IMR-90 (cell line): ENCODE measurements around the gene LDAH. TPM values are rescaled to one million over a fixed set of nuclear protein-coding genes. Genes with fewer than 3 reads are reported as not detected.

Experiments
- ATAC-seq: fragments of 200-7000 bp; cut with Tn5 transposase; 2 replicates; pipeline ENCODE4 v1.9.1; 2020; ENCODE audit warnings: low read depth, mild to moderate bottlenecking, moderate library complexity
- BruUV-seq: library from RNA; stranded (reverse); fragments of 400-500 nt; replicated peaks from 2 replicates; lab custom pipeline; 2021; lab: Mats Ljungman, UMichigan
- CTCF ChIA-PET: fragments of 300-600 bp; formaldehyde crosslinking; extraction: SDS; loops from one replicate; lab custom pipeline; 2021; ENCODE audit warnings: antibody characterized with exemption; lab: Yijun Ruan, JAX
- POLR2A ChIA-PET: fragments of 300-600 bp; sonication (Branson Sonifier 250); formaldehyde crosslinking; loops from one replicate; lab custom pipeline; 2022; ENCODE audit warnings: antibody characterized with exemption; ENCODE audit not compliant: unreplicated experiment; lab: Charles Lee
- DNase-seq: peaks from one replicate; pipeline ENCODE4 v3.0.0; 2013
- H2AFZ ChIP-seq: replicated peaks from 2 replicates; pipeline ENCODE3; 2013; ENCODE audit warnings: low read length, mild to moderate bottlenecking; ENCODE audit not compliant: poor library complexity
- H2AK5ac ChIP-seq: 2 replicates; pipeline ENCODE4 v1.6.1; 2013; ENCODE audit warnings: low read depth, low read length, inconsistent platforms
- H2AK9ac ChIP-seq: replicated peaks from 2 replicates; pipeline ENCODE3; 2013; ENCODE audit warnings: mild to moderate bottlenecking, low read depth, low read length, moderate library complexity; ENCODE audit not compliant: poor library complexity
- H2BK120ac ChIP-seq: 2 replicates; pipeline ENCODE4 v1.6.1; 2013; ENCODE audit warnings: low read depth, low read length, inconsistent platforms
- H2BK15ac ChIP-seq: 3 replicates; pipeline ENCODE4 v1.6.1; 2013; ENCODE audit warnings: low read depth, low read length, inconsistent platforms
- H2BK20ac ChIP-seq: 2 replicates; pipeline ENCODE4 v1.6.1; 2013; ENCODE audit warnings: low read depth, mild to moderate bottlenecking, inconsistent platforms, low read length, moderate library complexity
- H2BK5ac ChIP-seq: 2 replicates; pipeline ENCODE4 v1.6.1; 2013; ENCODE audit warnings: mild to moderate bottlenecking, low read depth, low read length, inconsistent platforms; ENCODE audit not compliant: poor library complexity, severe bottlenecking
- H3K14ac ChIP-seq: replicated peaks from 2 replicates; pipeline ENCODE4 v1.6.1; 2013; ENCODE audit warnings: low read depth, low read length, inconsistent platforms
- H3K18ac ChIP-seq: 2 replicates; pipeline ENCODE4 v1.6.1; 2013; ENCODE audit warnings: low read depth, low read length, control low read depth
- H3K23ac ChIP-seq: 2 replicates; pipeline ENCODE4 v1.6.1; 2013; ENCODE audit warnings: low read depth, low read length, inconsistent platforms
- H3K27ac ChIP-seq: 2 replicates; pipeline ENCODE4 v1.5.1; 2013; ENCODE audit warnings: mild to moderate bottlenecking, control low read depth, low read length; ENCODE audit not compliant: insufficient read depth
- H3K27me3 ChIP-seq: 2 replicates; pipeline ENCODE4 v1.6.1; 2013; ENCODE audit warnings: low read length; ENCODE audit not compliant: control insufficient read depth, insufficient read depth
- H3K36me3 ChIP-seq: 2 replicates; pipeline ENCODE4 v1.6.1; 2013; ENCODE audit warnings: low read length, mixed read lengths; ENCODE audit not compliant: control insufficient read depth, insufficient read depth
- H3K4ac ChIP-seq: 2 replicates; pipeline ENCODE4 v1.6.1; 2013; ENCODE audit warnings: low read depth, low read length, inconsistent platforms
- H3K4me1 ChIP-seq: 2 replicates; pipeline ENCODE4 v1.6.1; 2013; ENCODE audit warnings: low read length, mixed read lengths; ENCODE audit not compliant: control insufficient read depth, insufficient read depth
- H3K4me2 ChIP-seq: 2 replicates; pipeline ENCODE4 v1.6.1; 2013; ENCODE audit warnings: low read depth, mild to moderate bottlenecking, control low read depth, low read length, moderate library complexity
- H3K4me3 ChIP-seq: 2 replicates; pipeline ENCODE4 v1.5.1; 2013; ENCODE audit warnings: low read depth, mild to moderate bottlenecking, control low read depth, low read length, moderate library complexity; ENCODE audit not compliant: insufficient read depth
- H3K56ac ChIP-seq: 2 replicates; pipeline ENCODE4 v1.6.1; 2013; ENCODE audit warnings: low read length, inconsistent platforms; ENCODE audit not compliant: insufficient read depth; ENCODE audit errors: extremely low read depth
- H3K79me1 ChIP-seq, 2 experiments: 2 replicates each; pipeline ENCODE4 v1.6.1; 2013; ENCODE audit warnings: low read length in 2 of 2, inconsistent platforms in 1 of 2, low read depth in 1 of 2
- H3K9ac ChIP-seq: 2 replicates; pipeline ENCODE4 v1.6.1; 2013; ENCODE audit warnings: low read depth, low read length, control low read depth
- H3K9me1 ChIP-seq: 2 replicates; pipeline ENCODE4 v1.6.1; 2013; ENCODE audit warnings: low read length, inconsistent platforms; ENCODE audit not compliant: insufficient read depth
- H3K9me3 ChIP-seq: 2 replicates; pipeline ENCODE4 v1.6.1; 2013; ENCODE audit warnings: low read length; ENCODE audit not compliant: control insufficient read depth, insufficient read depth
- H4K20me1 ChIP-seq: 2 replicates; pipeline ENCODE4 v1.6.1; 2013; ENCODE audit warnings: low read length, inconsistent platforms; ENCODE audit not compliant: insufficient read depth
- H4K5ac ChIP-seq: 2 replicates; pipeline ENCODE4 v1.6.1; 2013; ENCODE audit warnings: mild to moderate bottlenecking, low read depth, low read length, control low read depth
- H4K8ac ChIP-seq, 2 experiments: 2 replicates each; pipeline ENCODE4 v1.6.1; 2013; ENCODE audit warnings: low read depth in 2 of 2, low read length in 2 of 2, control low read depth in 1 of 2, inconsistent platforms in 1 of 2
- H4K91ac ChIP-seq: 2 replicates; pipeline ENCODE4 v1.6.1; 2013; ENCODE audit warnings: low read depth, low read length, inconsistent platforms; ENCODE audit not compliant: insufficient read depth
- MAFK ChIP-seq: IDR thresholded peaks from 2 replicates; pipeline ENCODE4 v1.6.1; 2012; ENCODE audit warnings: low read depth, low read length, improper control_type of control experiment
- SMC3 ChIP-seq: fragments of 150-350 bp; IDR thresholded peaks from 2 replicates; pipeline ENCODE4 v1.6.1; 2016; ENCODE audit warnings: low read depth, mild to moderate bottlenecking, antibody characterized with exemption, low read length, moderate library complexity
- WGBS, 2 experiments: methylation state at CpG; one replicate each; pipeline versions ENCODE4 v1.1.5 to v1.1.7; 2013; ENCODE audit warnings: missing lambda C conversion rate in 2 of 2; ENCODE audit not compliant: insufficient read length in 1 of 2; ENCODE audit errors: extremely low coverage in 2 of 2; 5-methylcytosine and 5-hydroxymethylcytosine counted together
- dilution Hi-C: fragments of 300-500 bp; cut with HindIII; formaldehyde crosslinking; loops from one replicate; pipeline ENCODE4 v1.14.3; 2018; ENCODE audit warnings: low sequenced_read_pairs; ENCODE audit not compliant: unreplicated experiment
- in situ Hi-C: fragments of 300-500 bp; cut with MboI; formaldehyde crosslinking; loops from 3 replicates; pipeline ENCODE4 v1.14.3; 2019; ENCODE audit warnings: low sequenced_read_pairs, inconsistent platforms, mixed read lengths
- intact Hi-C: fragments of 100-400 bp; cut with micrococcal nuclease; formaldehyde crosslinking; loops from 2 replicates; pipeline ENCODE4 v1.10.0; 2022
- polyA plus RNA-seq, 3 experiments: library from polyadenylated mRNA; depleted of rRNA; stranded (reverse); fragments of >200 nt; gene quantifications; 2 replicates each; pipeline ENCODE4 v1.2.3, GENCODE V29; 2012; ENCODE audit warnings: low replicate concordance in 1 of 3
- total RNA-seq: library from RNA; depleted of rRNA; stranded (reverse); fragments of >200 nt; gene quantifications from 2 replicates; pipeline ENCODE4 v1.2.3, GENCODE V29; 2012
- TF ChIP-seq, protein P1 (sequence below): conservative IDR thresholded peaks from 2 replicates; pipeline ENCODE4 v1.5.1; 2012; ENCODE audit warnings: mild to moderate bottlenecking, low read depth, low read length, improper control_type of control experiment

The LDAH gene
- total and polyA plus RNA-seq, 2 of the 4 experiments (the other 2 are of a cell fraction), result 12.1 to 31.7 TPM

DNA sequence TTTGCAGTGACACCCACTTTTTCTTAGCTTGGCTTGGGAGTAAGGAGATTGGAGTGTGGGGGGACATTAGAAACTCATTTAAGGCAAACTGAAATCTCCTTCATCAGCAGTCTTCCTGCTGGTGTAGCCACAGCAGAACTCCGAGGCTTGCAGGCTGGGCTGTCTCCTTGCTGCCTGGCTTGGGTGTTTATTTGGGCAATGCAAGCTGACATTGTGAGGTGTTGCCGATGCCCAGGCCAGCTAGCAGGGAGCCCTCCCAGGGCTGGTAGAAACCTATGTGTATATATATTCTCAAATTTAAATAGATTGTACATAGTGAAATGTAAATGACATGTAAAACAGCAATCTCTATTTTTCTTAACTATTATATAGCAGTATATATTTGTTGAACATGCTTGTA, 144.1 kb downstream of the LDAH start:
- Histone ChIP-seq H3K4ac (no peak overlapping the region), H3K79me1 (no peaks in the 10 kb centered on the region), H2BK120ac (no peak overlapping the region), H3K4me2 (no peak overlapping the region), H2BK15ac (no peak overlapping the region), H3K9me1 (peaks cover 5% of the 10 kb centered on the region; the same call in 1 of the 2 replicates), H3K14ac (no peak overlapping the region), H3K4me1 (peaks cover 7% of the 10 kb centered on the region; the same call in 1 of the 2 replicates), H3K9me3 (no peaks in the 10 kb centered on the region), H2AK9ac (no peak overlapping the region), H3K27me3 (no peaks in the 10 kb centered on the region; the same call in 1 of the 2 replicates), H4K8ac (no peak overlapping the region), H2AK5ac (no peak overlapping the region), H4K91ac (no peak overlapping the region), H3K23ac (no peak overlapping the region), H4K20me1 (no peaks in the 10 kb centered on the region), H2BK5ac (no peak overlapping the region), H3K27ac (no peak overlapping the region), H3K4me3 (no peak overlapping the region), H2BK20ac (no peak overlapping the region), H3K9ac (no peak overlapping the region), H4K5ac (no peak overlapping the region), H3K56ac (no peak overlapping the region), H2AFZ (no peak overlapping the region), H3K18ac (no peak overlapping the region), H3K36me3 (peaks cover 1% of the 10 kb centered on the region)
- BruUV-seq, result no TSS peak
- ATAC-seq, result no peak
- TF ChIP-seq, protein P1, sequence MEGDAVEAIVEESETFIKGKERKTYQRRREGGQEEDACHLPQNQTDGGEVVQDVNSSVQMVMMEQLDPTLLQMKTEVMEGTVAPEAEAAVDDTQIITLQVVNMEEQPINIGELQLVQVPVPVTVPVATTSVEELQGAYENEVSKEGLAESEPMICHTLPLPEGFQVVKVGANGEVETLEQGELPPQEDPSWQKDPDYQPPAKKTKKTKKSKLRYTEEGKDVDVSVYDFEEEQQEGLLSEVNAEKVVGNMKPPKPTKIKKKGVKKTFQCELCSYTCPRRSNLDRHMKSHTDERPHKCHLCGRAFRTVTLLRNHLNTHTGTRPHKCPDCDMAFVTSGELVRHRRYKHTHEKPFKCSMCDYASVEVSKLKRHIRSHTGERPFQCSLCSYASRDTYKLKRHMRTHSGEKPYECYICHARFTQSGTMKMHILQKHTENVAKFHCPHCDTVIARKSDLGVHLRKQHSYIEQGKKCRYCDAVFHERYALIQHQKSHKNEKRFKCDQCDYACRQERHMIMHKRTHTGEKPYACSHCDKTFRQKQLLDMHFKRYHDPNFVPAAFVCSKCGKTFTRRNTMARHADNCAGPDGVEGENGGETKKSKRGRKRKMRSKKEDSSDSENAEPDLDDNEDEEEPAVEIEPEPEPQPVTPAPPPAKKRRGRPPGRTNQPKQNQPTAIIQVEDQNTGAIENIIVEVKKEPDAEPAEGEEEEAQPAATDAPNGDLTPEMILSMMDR, result no peak
- TF ChIP-seq MAFK, result no peak
- TF ChIP-seq SMC3, result no peak
- ChIA-PET CTCF (interaction anchor here (1.1 to 1.6 kb wide), 3 partner anchors 17 to 285 kb away, joined by 3 to 4 read pairs (median 3); no protein-coding TSS in a partner anchor), POLR2A (no interaction called here)
- WGBS, 2 experiments, result no CpG with 5 or more reads among the region's 2 CpGs
- intact Hi-C loops (no loop called here), in situ Hi-C loops (no loop called here), dilution Hi-C loops (loop anchor here (25.0 kb wide), 1 partner anchor 259 kb away; no protein-coding TSS in a partner anchor)
- no peak for DNase-seq
